Central memory CD4-positive, alpha-beta T cell (primary cell): ENCODE data around the gene TSSK2.
"Not testable (repeated sequence)": the region's sequence is repeated elsewhere in the genome, so short reads cannot be mapped to it uniquely, and the experiment has no call there.

ENCODE experiments used
- DNase-seq: peaks from one replicate; pipeline ENCODE4 v3.0.0; 2022

The TSSK2 gene

GRCh38 chr22:19146215-19146968, 15.3 kb downstream of the TSSK2 start:
- no peak for DNase-seq

GRCh38 chr22:19147195-19147780, 16.2 kb downstream of the TSSK2 start:
- DNase-seq: no peak

- DNase-seq: no peak
Observed at GRCh38 chr22:19148417-19149046, 17.4 kb downstream of the TSSK2 start.

- DNase-seq: peak; percentile 36
Observed at GRCh38 chr22:19149047-19149883, 18.2 kb downstream of the TSSK2 start.

- no peak for DNase-seq
Observed at GRCh38 chr22:19149991-19150390, 18.9 kb downstream of the TSSK2 start, which contains the start of gene GSC2. Gene GSC2 (minus strand): TSS chr22:19150292. CDS start chr22:19150283, 9 bp downstream.

- DNase-seq: no peak
Observed at GRCh38 chr22:19150482-19151328, 19.6 kb downstream of the TSSK2 start.

- DNase-seq: no peak
Observed at GRCh38 chr22:19151329-19152191, 20.5 kb downstream of the TSSK2 start.

GRCh38 chr22:19152942-19153883, 22.1 kb downstream of the TSSK2 start:
- no peak for DNase-seq

- DNase-seq: not testable (repeated sequence)
Observed at GRCh38 chr22:19156109-19156508, 25.0 kb downstream of the TSSK2 start.

GRCh38 chr22:19158649-19159048, 27.5 kb downstream of the TSSK2 start:
- DNase-seq: not testable (repeated sequence)

GRCh38 chr22:19164425-19164824, 33.3 kb downstream of the TSSK2 start:
- no peak for DNase-seq

- DNase-seq: no peak
Observed at GRCh38 chr22:19166421-19166820, 35.3 kb downstream of the TSSK2 start.

GRCh38 chr22:19167106-19167869, 36.2 kb downstream of the TSSK2 start:
- DNase-seq: no peak

- no peak for DNase-seq
Observed at GRCh38 chr22:19168088-19168890, 37.2 kb downstream of the TSSK2 start.

- DNase-seq: no peak
Observed at GRCh38 chr22:19169002-19169946, 38.2 kb downstream of the TSSK2 start.

- no peak for DNase-seq
Observed at GRCh38 chr22:19169947-19170318, 38.8 kb downstream of the TSSK2 start.
